IPS-18a (cell line): ENCODE results near the gene OR10Z1.

ENCODE experiments used
- H3K27ac ChIP-seq: one replicate; pipeline ENCODE4 v1.5.1; 2013; ENCODE audit warnings: low read length
- H3K27me3 ChIP-seq: one replicate; pipeline ENCODE4 v1.6.1; 2013; ENCODE audit warnings: mild to moderate bottlenecking, low read length; ENCODE audit not compliant: control insufficient read depth, insufficient read depth
- H3K36me3 ChIP-seq: one replicate; pipeline ENCODE4 v1.6.1; 2013; ENCODE audit warnings: low read depth, low read length; ENCODE audit not compliant: control insufficient read depth
- H3K4me1 ChIP-seq: one replicate; pipeline ENCODE4 v1.6.1; 2013; ENCODE audit warnings: low read depth, low read length; ENCODE audit not compliant: control insufficient read depth
- H3K4me3 ChIP-seq: one replicate; pipeline ENCODE4 v1.5.1; 2013; ENCODE audit warnings: low read length
- H3K9ac ChIP-seq: one replicate; pipeline ENCODE4 v1.6.1; 2013; ENCODE audit warnings: mild to moderate bottlenecking, low read length, moderate library complexity
- H3K9me3 ChIP-seq: one replicate; pipeline ENCODE4 v1.6.1; 2013; ENCODE audit warnings: low read depth, low read length; ENCODE audit not compliant: control insufficient read depth

Gene OR10Z1, protein sequence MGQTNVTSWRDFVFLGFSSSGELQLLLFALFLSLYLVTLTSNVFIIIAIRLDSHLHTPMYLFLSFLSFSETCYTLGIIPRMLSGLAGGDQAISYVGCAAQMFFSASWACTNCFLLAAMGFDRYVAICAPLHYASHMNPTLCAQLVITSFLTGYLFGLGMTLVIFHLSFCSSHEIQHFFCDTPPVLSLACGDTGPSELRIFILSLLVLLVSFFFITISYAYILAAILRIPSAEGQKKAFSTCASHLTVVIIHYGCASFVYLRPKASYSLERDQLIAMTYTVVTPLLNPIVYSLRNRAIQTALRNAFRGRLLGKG

DNA sequence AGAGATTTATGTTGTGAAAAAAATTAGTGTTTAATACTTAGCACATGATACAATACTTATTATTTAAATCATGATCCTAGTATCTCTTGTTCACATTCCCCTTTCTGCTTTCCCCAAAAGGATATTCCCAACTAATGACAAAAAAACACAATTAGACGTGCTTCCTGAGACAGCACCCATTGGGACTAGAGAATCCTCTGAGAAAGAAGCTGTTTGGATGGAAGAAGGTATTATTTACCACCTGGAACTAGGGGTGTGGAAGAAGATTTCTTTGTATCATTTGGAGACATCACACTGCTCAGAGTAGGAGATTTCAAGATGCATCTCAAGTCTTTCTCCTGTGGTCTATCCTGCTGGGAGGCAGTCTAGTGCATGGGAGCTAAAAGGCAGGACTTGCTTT is at the start of gene OR10Z1:
OR10Z1 (plus strand) TSS at position 301 of the 400 bp plus-strand sequence. CDS start 1,171 bp downstream, outside the sequence.
- Histone ChIP-seq H3K4me1 (no peaks in the 10 kb centered on the region), H3K27me3 (no peaks in the 10 kb centered on the region), H3K36me3 (no peaks in the 10 kb centered on the region), H3K27ac (no peak within 1 kb of the TSS), H3K9ac (no peak within 1 kb of the TSS), H3K9me3 (no peaks in the 10 kb centered on the region), H3K4me3 (no peak within 1 kb of the TSS)

DNA sequence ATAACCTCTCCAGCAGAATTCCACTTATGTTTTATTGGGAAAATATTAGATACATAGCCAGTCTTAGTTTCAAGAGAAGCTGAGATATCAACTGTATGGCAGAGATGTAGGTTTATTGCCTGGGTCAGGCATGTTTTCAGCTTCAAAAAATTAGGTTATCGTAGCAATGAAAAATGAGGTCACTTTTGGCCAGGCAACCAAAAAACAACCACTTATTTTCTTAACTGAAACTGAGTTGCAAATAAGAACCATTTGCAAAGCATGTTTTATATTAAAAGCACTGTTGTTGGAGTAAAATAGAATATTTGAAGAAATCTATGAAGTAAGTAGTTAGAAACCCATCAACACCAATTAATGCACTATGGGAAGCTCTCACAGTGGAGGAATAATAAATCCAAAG is 45.4 kb upstream of the OR10Z1 start:
- H3K4me1 ChIP-seq: no peaks in the 10 kb centered on the region
- no peaks in the 10 kb centered on the region for H3K27me3 ChIP-seq
- H3K9me3 ChIP-seq: no peaks in the 10 kb centered on the region
- no peak overlapping the region for H3K4me3 ChIP-seq
- H3K9ac ChIP-seq: no peak overlapping the region
- H3K27ac ChIP-seq: no peak overlapping the region
- H3K36me3 ChIP-seq: no peaks in the 10 kb centered on the region

DNA sequence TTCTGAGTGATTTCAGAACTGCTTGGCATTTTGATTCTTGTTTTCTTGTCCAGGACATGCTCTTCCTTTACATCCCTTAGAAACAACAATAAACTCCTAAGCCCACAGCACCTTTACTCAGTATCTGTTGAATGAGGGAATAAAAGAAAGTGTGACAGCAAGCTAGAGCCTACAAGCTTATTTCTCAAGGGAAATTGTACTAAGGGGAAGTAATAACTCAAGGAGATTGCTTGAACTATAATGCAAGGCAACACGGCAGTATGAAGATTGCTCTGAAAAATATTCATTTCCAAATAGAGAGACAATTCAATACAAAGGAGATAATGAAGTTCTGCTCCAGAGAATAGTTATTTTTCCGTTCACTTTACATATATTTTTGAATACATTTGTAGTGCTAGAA is 41.2 kb upstream of the OR10Z1 start:
- Histone ChIP-seq H3K27ac (no peak overlapping the region), H3K9ac (no peak overlapping the region), H3K36me3 (no peaks in the 10 kb centered on the region), H3K4me1 (no peaks in the 10 kb centered on the region), H3K27me3 (no peaks in the 10 kb centered on the region), H3K9me3 (no peaks in the 10 kb centered on the region), H3K4me3 (no peak overlapping the region)

GRCh38 chr1:158564608-158565007 is 40.5 kb upstream of the OR10Z1 start:
- Histone ChIP-seq H3K4me3 (no peak overlapping the region), H3K9me3 (no peaks in the 10 kb centered on the region), H3K36me3 (no peaks in the 10 kb centered on the region), H3K9ac (no peak overlapping the region), H3K27me3 (no peaks in the 10 kb centered on the region), H3K27ac (no peak overlapping the region), H3K4me1 (no peaks in the 10 kb centered on the region)

GRCh38 chr1:158570480-158570879 is 34.6 kb upstream of the OR10Z1 start, which contains the start of gene OR6P1:
TSS of gene OR6P1 (minus strand) at chr1:158570580. CDS start at chr1:158563604, 6,976 bp downstream.
- H3K4me3 ChIP-seq: no peak within 1 kb of the TSS
- no peak within 1 kb of the TSS for H3K27ac ChIP-seq

DNA sequence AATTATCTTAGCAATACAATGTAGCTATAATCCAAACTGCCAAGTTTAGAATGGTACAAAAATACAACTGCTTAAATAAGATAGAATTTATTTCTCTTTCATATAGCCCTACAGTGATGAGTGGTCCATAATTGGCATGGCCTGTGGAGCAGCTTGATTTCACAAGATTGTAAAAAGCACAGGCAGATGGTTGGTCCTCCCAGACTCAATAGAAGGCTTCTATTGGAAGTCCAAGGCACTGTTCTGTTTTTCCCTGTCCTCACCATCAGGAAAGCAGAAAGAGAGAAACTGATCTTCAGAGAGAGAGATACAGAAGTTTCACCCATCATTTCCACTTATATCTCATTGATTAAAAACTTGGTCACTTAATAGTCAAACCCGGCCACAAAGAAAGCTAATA is 32.8 kb upstream of the OR10Z1 start:
- Histone ChIP-seq H3K9me3 (no peaks in the 10 kb centered on the region), H3K4me1 (no peaks in the 10 kb centered on the region), H3K4me3 (no peak overlapping the region), H3K27ac (no peak overlapping the region), H3K9ac (no peak overlapping the region), H3K36me3 (no peaks in the 10 kb centered on the region), H3K27me3 (no peaks in the 10 kb centered on the region)

More at GRCh38 chr1:158570480-158570879, 34.6 kb upstream of the OR10Z1 start, which contains the start of gene OR6P1:
- H3K9me3 ChIP-seq: no peaks in the 10 kb centered on the region
- H3K36me3 ChIP-seq: no peaks in the 10 kb centered on the region
- H3K4me1 ChIP-seq: no peaks in the 10 kb centered on the region
- H3K27me3 ChIP-seq: no peaks in the 10 kb centered on the region
- no peak within 1 kb of the TSS for H3K9ac ChIP-seq

GRCh38 chr1:158577561-158577960 is 27.5 kb upstream of the OR10Z1 start:
- Histone ChIP-seq H3K36me3 (no peaks in the 10 kb centered on the region), H3K4me1 (no peaks in the 10 kb centered on the region), H3K9ac (no peak overlapping the region), H3K27me3 (no peaks in the 10 kb centered on the region), H3K27ac (no peak overlapping the region), H3K4me3 (no peak overlapping the region), H3K9me3 (no peaks in the 10 kb centered on the region)

GRCh38 chr1:158579733-158580132 is 25.3 kb upstream of the OR10Z1 start, which contains the start of gene OR10X1:
TSS of gene OR10X1 (minus strand) at chr1:158579899. CDS start at chr1:158579899, 0 bp downstream.
- H3K4me3 ChIP-seq: no peak within 1 kb of the TSS
- no peaks in the 10 kb centered on the region for H3K27me3 ChIP-seq
- H3K36me3 ChIP-seq: no peaks in the 10 kb centered on the region
- no peak within 1 kb of the TSS for H3K9ac ChIP-seq
- H3K27ac ChIP-seq: no peak within 1 kb of the TSS
- H3K4me1 ChIP-seq: no peaks in the 10 kb centered on the region
- H3K9me3 ChIP-seq: no peaks in the 10 kb centered on the region

- H3K9ac ChIP-seq: no peak overlapping the region
- no peak overlapping the region for H3K4me3 ChIP-seq
- H3K27me3 ChIP-seq: no peaks in the 10 kb centered on the region
- H3K9me3 ChIP-seq: peaks cover 15% of the 10 kb centered on the region
- no peaks in the 10 kb centered on the region for H3K4me1 ChIP-seq
- H3K36me3 ChIP-seq: no peaks in the 10 kb centered on the region
- no peak overlapping the region for H3K27ac ChIP-seq
Observed at GRCh38 chr1:158583962-158584361, 21.1 kb upstream of the OR10Z1 start.

GRCh38 chr1:158586942-158587341 is 18.1 kb upstream of the OR10Z1 start:
- Histone ChIP-seq H3K9me3 (peaks cover 15% of the 10 kb centered on the region), H3K9ac (no peak overlapping the region), H3K36me3 (no peaks in the 10 kb centered on the region), H3K4me3 (no peak overlapping the region), H3K27ac (no peak overlapping the region), H3K4me1 (no peaks in the 10 kb centered on the region), H3K27me3 (no peaks in the 10 kb centered on the region)

DNA sequence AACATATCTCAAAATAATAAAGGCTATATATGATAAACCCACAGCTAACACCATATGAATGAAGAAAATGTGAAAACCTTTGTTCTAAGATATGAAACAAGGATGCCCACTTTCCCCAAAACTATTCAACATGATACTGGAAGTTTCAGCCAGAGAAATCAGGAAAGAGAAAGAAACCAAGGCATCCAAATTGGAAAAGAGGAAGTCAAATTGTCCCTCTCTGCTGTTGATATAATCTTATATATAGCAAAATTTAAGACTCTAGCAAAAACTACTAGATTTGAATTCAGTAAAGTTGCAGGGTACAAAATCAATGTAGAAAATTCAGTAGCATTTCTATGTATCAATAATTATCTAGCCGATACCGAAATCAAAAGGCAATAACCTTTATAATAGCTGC is 4.3 kb upstream of the OR10Z1 start:
- H3K27ac ChIP-seq: no peak overlapping the region
- no peak overlapping the region for H3K9ac ChIP-seq
- no peak overlapping the region for H3K4me3 ChIP-seq
- no peaks in the 10 kb centered on the region for H3K4me1 ChIP-seq
- no peaks in the 10 kb centered on the region for H3K36me3 ChIP-seq
- H3K9me3 ChIP-seq: no peaks in the 10 kb centered on the region
- no peaks in the 10 kb centered on the region for H3K27me3 ChIP-seq

GRCh38 chr1:158607296-158607695 is 2.2 kb downstream of the OR10Z1 start:
- Histone ChIP-seq H3K4me1 (no peaks in the 10 kb centered on the region), H3K27me3 (no peaks in the 10 kb centered on the region), H3K4me3 (no peak overlapping the region), H3K9ac (no peak overlapping the region), H3K36me3 (no peaks in the 10 kb centered on the region), H3K9me3 (no peaks in the 10 kb centered on the region), H3K27ac (no peak overlapping the region)
